Measurements from ENCODE around the gene MACROD1. TPM values are rescaled to one million over a fixed set of nuclear protein-coding genes. Genes with fewer than 3 reads are reported as not detected.

Gene MACROD1
- total RNA-seq, 4 donors from 2014 or later = 17.1 to 30.0 (median 29.3) TPM

DNA sequence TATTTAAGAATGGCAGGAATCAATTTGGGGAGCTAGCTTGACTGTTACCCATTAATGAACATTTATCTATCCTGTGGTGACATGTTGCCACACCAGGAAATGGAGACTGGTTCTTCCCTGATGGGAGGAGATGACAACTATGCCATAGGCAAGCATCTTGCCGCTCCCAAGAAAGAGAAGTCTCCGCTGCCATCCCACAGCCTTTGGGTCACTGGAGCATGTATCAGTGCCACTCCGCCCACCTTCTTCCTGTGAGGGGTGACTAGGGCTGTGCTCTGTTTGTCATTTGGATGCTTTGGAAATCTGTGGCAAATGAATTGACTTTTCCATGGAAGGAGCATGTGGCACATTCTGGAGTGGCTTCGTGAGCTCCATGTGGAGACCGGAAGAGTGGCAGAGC is 26.5 kb upstream of the MACROD1 start:
- TF ChIP-seq, protein P1, sequence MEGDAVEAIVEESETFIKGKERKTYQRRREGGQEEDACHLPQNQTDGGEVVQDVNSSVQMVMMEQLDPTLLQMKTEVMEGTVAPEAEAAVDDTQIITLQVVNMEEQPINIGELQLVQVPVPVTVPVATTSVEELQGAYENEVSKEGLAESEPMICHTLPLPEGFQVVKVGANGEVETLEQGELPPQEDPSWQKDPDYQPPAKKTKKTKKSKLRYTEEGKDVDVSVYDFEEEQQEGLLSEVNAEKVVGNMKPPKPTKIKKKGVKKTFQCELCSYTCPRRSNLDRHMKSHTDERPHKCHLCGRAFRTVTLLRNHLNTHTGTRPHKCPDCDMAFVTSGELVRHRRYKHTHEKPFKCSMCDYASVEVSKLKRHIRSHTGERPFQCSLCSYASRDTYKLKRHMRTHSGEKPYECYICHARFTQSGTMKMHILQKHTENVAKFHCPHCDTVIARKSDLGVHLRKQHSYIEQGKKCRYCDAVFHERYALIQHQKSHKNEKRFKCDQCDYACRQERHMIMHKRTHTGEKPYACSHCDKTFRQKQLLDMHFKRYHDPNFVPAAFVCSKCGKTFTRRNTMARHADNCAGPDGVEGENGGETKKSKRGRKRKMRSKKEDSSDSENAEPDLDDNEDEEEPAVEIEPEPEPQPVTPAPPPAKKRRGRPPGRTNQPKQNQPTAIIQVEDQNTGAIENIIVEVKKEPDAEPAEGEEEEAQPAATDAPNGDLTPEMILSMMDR (IDR thresholded peaks at IDR 0.05) = no peak
- TF ChIP-seq POLR2A (IDR thresholded peaks at IDR 0.05) = no peak
- Histone ChIP-seq H3K9me3 (no peaks in the 10 kb centered on the region), H3K27ac (no peak overlapping the region), H3K4me3 (no peak overlapping the region), H3K4me1 (no peaks in the 10 kb centered on the region), H3K27me3 (no peaks in the 10 kb centered on the region), H3K36me3 (peaks cover 0 to 58% (median 9%) of the 10 kb centered on the region in 3 donors)
- no peak for DNase-seq

DNA sequence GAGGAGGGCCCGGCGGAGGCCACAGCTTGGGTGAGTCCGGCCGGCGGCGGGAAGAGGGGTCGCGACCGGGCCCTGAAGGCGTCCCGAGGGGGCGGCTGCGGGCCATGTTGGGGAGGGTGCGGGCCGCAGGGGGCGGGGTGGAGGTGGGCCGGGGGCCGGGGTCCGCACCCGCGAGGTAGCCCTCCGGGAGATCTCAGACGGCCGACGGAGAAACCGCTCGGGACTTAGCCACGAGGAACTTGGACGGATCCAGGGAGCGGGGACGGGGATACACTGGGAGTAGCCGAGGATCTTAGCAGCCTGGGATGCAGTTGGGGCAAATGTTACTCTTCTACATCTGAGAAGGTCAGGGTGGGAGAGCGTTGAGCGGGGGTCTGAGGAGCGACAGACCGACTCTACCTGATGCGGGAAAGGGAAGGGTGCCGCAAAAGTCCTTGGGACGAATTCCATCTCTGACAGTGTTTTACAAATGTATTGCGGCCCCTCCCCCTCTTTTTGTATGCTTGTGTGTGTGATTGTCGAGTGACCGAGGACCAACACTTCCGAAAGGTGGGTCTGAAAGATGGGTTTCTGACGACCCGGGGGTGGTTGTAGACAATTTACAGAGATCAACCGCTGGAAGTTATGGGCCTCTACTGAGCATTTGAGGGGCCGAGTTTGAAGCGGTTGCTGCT is 20.7 kb upstream of the MACROD1 start:
- DNase-seq = no peak
- peaks cover 0 to 26% (median 4%) of the 10 kb centered on the region in 4 donors for H3K4me1 ChIP-seq
- peak overlapping the region in 2 of 4 donors; percentile 90 to 93 for H3K27ac ChIP-seq
- H3K4me3 ChIP-seq = no peak overlapping the region
- no peaks in the 10 kb centered on the region for H3K9me3 ChIP-seq
- no peaks in the 10 kb centered on the region for H3K27me3 ChIP-seq
- H3K36me3 ChIP-seq = peaks cover 0 to 7% (median 0%) of the 10 kb centered on the region in 3 donors
- no peak for TF ChIP-seq POLR2A (IDR thresholded peaks at IDR 0.05)
- TF ChIP-seq, protein P1 (IDR thresholded peaks at IDR 0.05) = no peak

DNA sequence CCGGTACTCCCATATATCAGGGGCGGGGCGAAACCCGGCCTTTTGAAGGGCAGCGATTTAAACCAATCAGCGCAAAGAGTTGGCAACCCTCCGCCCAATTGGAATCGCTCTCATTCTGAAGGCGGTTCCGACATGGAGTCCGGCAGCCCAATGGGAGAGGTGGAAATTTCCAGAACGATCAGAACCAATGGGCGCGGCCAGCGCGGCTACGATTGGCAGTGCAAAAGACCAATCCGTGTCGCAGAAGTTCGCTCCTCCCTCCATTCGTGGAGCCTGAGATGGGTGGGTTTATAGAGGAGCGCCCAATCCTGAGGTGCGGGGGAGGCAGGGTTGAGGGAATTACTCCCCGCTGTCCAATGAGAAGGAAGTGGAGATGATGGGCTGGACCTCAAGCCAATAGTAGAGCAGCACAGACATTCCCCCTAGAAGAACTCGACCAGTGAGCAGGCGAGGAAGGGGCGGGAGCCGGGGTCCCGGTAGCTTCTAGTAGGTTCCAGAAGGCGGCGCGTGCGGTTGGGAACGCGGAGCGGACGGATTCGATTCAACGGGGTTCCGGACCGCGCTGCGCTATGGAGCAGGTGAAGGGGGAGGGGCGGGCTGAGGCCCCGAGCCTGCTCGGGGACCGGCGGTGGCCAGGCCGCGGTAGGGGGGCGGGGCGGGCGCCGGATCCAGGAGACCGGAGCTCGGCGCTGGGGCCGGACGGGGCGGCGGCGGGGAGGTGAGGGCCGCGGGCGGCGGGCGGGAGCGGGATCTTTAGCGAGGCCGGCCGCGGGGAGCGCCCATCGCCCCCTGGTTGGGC is 20.0 kb upstream of the MACROD1 start, which contains the start of gene STIP1:
Gene STIP1, plus strand, starts transcription at position 479 of the 799 bp plus-strand sequence. Its CDS starts 91 bp downstream, at position 570.
- Histone ChIP-seq H3K4me1 (peaks cover 0 to 33% (median 8%) of the 10 kb centered on the region in 4 donors), H3K36me3 (peaks cover 0 to 7% (median 0%) of the 10 kb centered on the region in 3 donors)

DNA sequence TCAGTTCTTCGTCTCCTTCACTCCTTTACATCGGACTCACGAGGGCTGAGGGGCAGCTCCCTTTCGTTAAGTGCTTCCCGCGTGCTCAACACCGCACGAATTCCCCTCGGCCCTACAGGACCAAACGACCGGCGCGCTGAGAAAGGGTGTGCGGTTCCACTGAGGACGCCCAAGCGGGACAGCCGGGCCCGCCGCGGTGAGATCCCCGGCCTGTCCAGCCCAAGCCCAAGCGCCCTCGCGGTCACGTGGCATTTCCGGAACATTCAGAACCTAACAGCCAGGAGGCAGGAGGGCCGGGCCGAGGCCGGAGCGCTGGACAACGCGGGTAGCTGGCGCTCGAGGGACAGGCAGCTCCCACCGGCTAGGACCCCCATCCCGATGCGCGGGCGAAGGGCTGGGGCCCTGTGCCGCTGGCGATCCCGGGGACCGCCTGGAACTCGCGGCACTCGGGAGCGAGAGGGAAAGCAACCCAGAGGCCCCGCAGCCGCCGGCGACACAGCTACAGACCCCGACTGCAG is 19.3 kb upstream of the MACROD1 start:
- no peaks in the 10 kb centered on the region for H3K9me3 ChIP-seq
- H3K4me1 ChIP-seq = peaks cover 0 to 39% (median 8%) of the 10 kb centered on the region in 4 donors
- peak overlapping the region in 3 of 4 donors; percentile 91 to 97 (median 95) for H3K27ac ChIP-seq

More for the DNA sequence above, 20.0 kb upstream of the MACROD1 start, which contains the start of gene STIP1:
- peak within 1 kb of the TSS in 3 of 4 donors; percentile 93 to 97 (median 95) for H3K27ac ChIP-seq
- TF ChIP-seq, protein P1 (IDR thresholded peaks at IDR 0.05) = peak in 4 of 6 experiments; percentile 33 to 63 (median 50)
- TF ChIP-seq POLR2A (IDR thresholded peaks at IDR 0.05) = peak; percentile 16 to 81
- no peaks in the 10 kb centered on the region for H3K9me3 ChIP-seq
- peak within 1 kb of the TSS; percentile 69 to 90 (median 72) for H3K4me3 ChIP-seq
- peak; percentile 97 to 99 (median 98) for DNase-seq
- H3K27me3 ChIP-seq = no peaks in the 10 kb centered on the region

DNA sequence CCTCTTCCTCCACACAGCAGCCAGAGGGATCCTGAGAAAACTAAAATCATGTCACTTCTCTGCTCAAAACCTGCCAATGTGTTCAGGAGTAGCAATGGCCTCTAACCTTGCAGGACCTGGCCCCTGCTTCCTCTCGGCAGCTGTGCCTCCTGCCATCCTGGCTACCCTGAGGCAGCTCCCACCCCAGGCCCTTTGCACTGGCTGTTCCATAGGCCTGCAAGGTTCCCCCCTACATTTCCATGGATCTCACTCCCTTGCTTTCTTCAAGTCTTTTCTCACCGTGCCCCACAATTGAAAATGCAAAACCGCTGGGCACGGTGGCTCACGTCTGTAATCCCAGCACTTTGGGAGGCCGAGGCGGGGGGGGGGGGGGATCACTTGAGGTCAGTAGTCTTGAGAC is 18.0 kb upstream of the MACROD1 start:
- no peaks in the 10 kb centered on the region for H3K9me3 ChIP-seq
- DNase-seq = no peak
- H3K36me3 ChIP-seq = no peaks in the 10 kb centered on the region
- H3K4me1 ChIP-seq = peaks cover 0 to 39% (median 8%) of the 10 kb centered on the region in 4 donors
- H3K27me3 ChIP-seq = no peaks in the 10 kb centered on the region
- TF ChIP-seq POLR2A (IDR thresholded peaks at IDR 0.05) = no peak
- TF ChIP-seq, protein P1 (IDR thresholded peaks at IDR 0.05) = no peak
- no peak overlapping the region for H3K4me3 ChIP-seq
- peak overlapping the region in 1 of 4 donors; percentile 10 for H3K27ac ChIP-seq

More for the DNA sequence above, 19.3 kb upstream of the MACROD1 start:
- TF ChIP-seq POLR2A (IDR thresholded peaks at IDR 0.05) = peak; percentile 99
- TF ChIP-seq, protein P1 (IDR thresholded peaks at IDR 0.05) = peak in 4 of 6 experiments; percentile 25 to 90 (median 76)
- Histone ChIP-seq H3K27me3 (no peaks in the 10 kb centered on the region), H3K36me3 (peaks cover 0 to 7% (median 0%) of the 10 kb centered on the region in 3 donors), H3K4me3 (peak overlapping the region; percentile 69 to 90 (median 72))
- DNase-seq = peak in 2 of 3 donors; percentile 75 to 93

Measured in Peyer's patch (tissue), 4 donors.